Neural progenitor cell (in vitro differentiated cells): Measurements from ENCODE around the gene CYTH1.

Source experiments
- CTCF ChIP-seq: fragments of 200-600 bp; sonication (generic); IDR thresholded peaks from 2 replicates; pipeline ENCODE4 v1.5.1; 2017; ENCODE audit warnings: antibody characterized with exemption, mild to moderate bottlenecking
- EZH2phosphoT487 ChIP-seq: fragments of 200-600 bp; sonication (generic); IDR thresholded peaks from 2 replicates; pipeline ENCODE4 v1.6.1; 2017; ENCODE audit warnings: antibody characterized with exemption

- no peak for TF ChIP-seq EZH2phosphoT487
- TF ChIP-seq CTCF, result no peak
Measured at GRCh38 chr17:78714534-78714933, 67.5 kb downstream of the CYTH1 start.
